LNCAP (cell line): ENCODE measurements around the gene DCAF6.

Experiments
- TF ChIP-seq, protein P1 (sequence below): fragments of 450-650 bp; IDR thresholded peaks from 2 replicates; pipeline ENCODE4 v1.5.1; 2017; ENCODE audit warnings: mild to moderate bottlenecking

The DCAF6 gene

DNA sequence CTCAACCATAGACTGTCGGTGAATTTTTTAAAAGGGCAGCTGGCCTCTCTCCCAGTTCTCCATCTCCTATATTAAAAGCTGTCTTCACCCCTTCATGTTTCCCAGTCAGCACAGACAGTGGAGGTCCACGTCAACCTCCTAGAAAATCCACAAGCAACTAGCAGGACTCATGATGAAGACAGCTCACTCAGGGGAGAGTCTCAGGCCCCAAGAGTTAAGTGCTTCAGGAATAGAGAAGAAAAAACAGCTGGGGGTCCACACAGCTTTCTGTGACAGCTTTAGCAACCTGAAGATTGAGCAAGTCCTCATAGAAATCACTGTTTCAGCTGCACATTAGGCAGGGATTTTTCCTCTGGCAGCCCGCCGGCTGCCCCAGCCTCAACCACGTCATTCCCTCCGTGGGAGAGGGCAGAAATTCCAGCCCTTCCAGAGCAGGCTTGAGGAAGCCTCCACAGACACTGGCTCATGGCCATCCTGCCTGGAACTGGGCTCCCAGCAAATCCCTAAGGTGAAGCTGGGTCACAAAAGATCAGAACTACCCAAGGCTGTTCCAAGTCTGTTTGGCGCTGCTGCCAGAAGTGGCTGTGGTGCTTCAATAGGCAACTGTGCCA, 185.0 kb downstream of the DCAF6 start:
- TF ChIP-seq, protein P1, sequence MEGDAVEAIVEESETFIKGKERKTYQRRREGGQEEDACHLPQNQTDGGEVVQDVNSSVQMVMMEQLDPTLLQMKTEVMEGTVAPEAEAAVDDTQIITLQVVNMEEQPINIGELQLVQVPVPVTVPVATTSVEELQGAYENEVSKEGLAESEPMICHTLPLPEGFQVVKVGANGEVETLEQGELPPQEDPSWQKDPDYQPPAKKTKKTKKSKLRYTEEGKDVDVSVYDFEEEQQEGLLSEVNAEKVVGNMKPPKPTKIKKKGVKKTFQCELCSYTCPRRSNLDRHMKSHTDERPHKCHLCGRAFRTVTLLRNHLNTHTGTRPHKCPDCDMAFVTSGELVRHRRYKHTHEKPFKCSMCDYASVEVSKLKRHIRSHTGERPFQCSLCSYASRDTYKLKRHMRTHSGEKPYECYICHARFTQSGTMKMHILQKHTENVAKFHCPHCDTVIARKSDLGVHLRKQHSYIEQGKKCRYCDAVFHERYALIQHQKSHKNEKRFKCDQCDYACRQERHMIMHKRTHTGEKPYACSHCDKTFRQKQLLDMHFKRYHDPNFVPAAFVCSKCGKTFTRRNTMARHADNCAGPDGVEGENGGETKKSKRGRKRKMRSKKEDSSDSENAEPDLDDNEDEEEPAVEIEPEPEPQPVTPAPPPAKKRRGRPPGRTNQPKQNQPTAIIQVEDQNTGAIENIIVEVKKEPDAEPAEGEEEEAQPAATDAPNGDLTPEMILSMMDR: no peak

DNA sequence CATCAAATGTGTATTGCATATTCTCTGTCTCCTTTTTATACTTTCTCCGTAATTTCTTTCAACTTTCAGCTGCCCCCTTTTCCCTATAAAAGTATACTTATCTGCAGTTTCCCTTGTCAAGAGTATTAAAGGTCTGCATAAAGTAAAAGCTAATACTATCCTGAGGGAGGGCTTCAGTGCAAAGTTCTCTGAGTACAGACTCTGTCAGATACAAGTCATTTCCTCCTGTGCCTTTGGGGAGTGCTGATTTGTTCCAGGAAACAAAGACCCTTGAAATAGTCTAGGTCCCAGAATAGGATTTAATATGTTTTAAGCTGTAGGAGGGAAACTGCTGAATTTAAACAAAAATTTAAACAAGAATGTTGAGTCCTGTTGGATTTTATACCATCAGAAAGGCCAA, 188.6 kb downstream of the DCAF6 start:
- TF ChIP-seq, protein P1: no peak
